Esophagus squamous epithelium (tissue), 5 donors: ENCODE data around the gene OSBPL9. TPM values are rescaled to one million over a fixed set of nuclear protein-coding genes. Genes with fewer than 3 reads are reported as not detected.

Experiments used
- DNase-seq: peaks from one replicate; lab custom pipeline; 2025; lab: John Stamatoyannopoulos, UW
- H3K27ac ChIP-seq, 4 donors: fragments of 200-600 bp; sonication (generic); one replicate each; pipeline ENCODE4 v1.5.1; 2016 to 2019; ENCODE audit warnings: mild to moderate bottlenecking in 1 of 4
- H3K27me3 ChIP-seq, 4 donors: fragments of 200-600 bp; sonication (generic); 1 replicate in 3 of 4; 2 replicates in 1 of 4; pipeline versions ENCODE4 v1.5.1 to v1.6.0; 2017 to 2021; ENCODE audit warnings: antibody characterized with exemption in 1 of 4
- H3K36me3 ChIP-seq, 3 donors: fragments of 200-600 bp; sonication (generic); one replicate each; pipeline ENCODE4 v1.5.1; 2016 to 2019
- H3K4me1 ChIP-seq, 3 donors: fragments of 200-600 bp; sonication (generic); one replicate each; pipeline ENCODE4 v1.5.1; 2017 to 2019
- H3K4me3 ChIP-seq, 4 donors: fragments of 200-600 bp; sonication (generic); 1 replicate in 3 of 4; 2 replicates in 1 of 4; pipeline ENCODE4 v1.5.1; 2016 to 2019; ENCODE audit warnings: mild to moderate bottlenecking in 2 of 4, moderate library complexity in 1 of 4
- H3K9me3 ChIP-seq, 3 donors: fragments of 200-600 bp; sonication (generic); one replicate each; pipeline ENCODE4 v1.5.1; 2016 to 2019
- CTCF ChIP-seq, 6 experiments: fragments of 450-650 bp in 4 of 6; fragments of 200-600 bp in 2 of 6; sonication (generic) in 2 of 6; IDR thresholded peaks; one replicate each; pipeline ENCODE4 v1.5.1; 2016 to 2019; ENCODE audit warnings: antibody characterized with exemption in 6 of 6, mild to moderate bottlenecking in 4 of 6, moderate library complexity in 4 of 6
- POLR2A ChIP-seq, 4 donors: fragments of 450-650 bp; IDR thresholded peaks; one replicate each; pipeline ENCODE4 v1.6.1; 2017; ENCODE audit warnings: antibody characterized with exemption in 4 of 4, mild to moderate bottlenecking in 4 of 4, moderate library complexity in 3 of 4
- WGBS, 2 donors: methylation state at CpG; one replicate each; pipeline ENCODE4 v1.1.5; 2018; 5-methylcytosine and 5-hydroxymethylcytosine counted together
- intact Hi-C: fragments of 100-400 bp; cut with DNase I; formaldehyde crosslinking; loops from one replicate; pipeline ENCODE4 v1.15.0; 2022
- total RNA-seq, 4 donors: library from RNA; depleted of rRNA; stranded (reverse); fragments of >200 nt; gene quantifications; one replicate each; pipeline ENCODE4 v1.1.0, GENCODE V29; 2016
- donor health status: DM: yes; HTN: yes; CAD: no.

The OSBPL9 gene
- total RNA-seq, 4 donors from 2014 or later, result 13.9 to 71.9 (median 37.4) TPM

GRCh38 chr1:51592711-51593110, 24.2 kb upstream of the OSBPL9 start:
- no peaks in the 10 kb centered on the region for H3K36me3 ChIP-seq
- no peak for DNase-seq
- H3K4me3 ChIP-seq, result no peak overlapping the region
- H3K27ac ChIP-seq, result no peak overlapping the region
- TF ChIP-seq POLR2A (IDR thresholded peaks at IDR 0.05), result no peak
- no peak for TF ChIP-seq CTCF (IDR thresholded peaks at IDR 0.05)
- no peaks in the 10 kb centered on the region for H3K9me3 ChIP-seq
- H3K27me3 ChIP-seq, result no peaks in the 10 kb centered on the region
- H3K4me1 ChIP-seq, result peaks cover 0 to 10% (median 2%) of the 10 kb centered on the region in 3 donors
- intact Hi-C loops, result no loop called here

DNA sequence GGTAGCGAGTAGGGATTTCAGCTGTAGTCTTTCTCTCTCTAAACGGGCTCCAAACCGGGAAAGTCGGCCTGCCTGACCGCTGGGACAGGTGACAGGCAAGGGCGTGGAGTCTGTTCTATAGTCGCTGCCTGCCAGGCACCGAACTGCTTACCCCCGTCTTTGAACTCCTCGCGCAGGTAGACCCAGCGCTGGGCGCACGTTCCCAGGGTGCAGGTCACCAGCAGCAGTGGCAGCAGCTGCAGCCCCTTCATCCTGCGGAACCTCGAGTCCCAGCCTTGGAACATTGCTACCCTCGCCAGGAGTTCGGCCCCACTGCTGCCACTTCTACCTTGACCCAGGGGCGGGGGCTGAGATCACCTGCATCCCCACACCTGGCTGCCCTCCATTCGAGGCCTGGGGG, 22.2 kb upstream of the OSBPL9 start:
- no peaks in the 10 kb centered on the region for H3K27me3 ChIP-seq
- TF ChIP-seq CTCF (IDR thresholded peaks at IDR 0.05) (no peak), POLR2A (IDR thresholded peaks at IDR 0.05) (no peak)
- no peak for DNase-seq
- H3K9me3 ChIP-seq, result no peaks in the 10 kb centered on the region
- no peak overlapping the region for H3K27ac ChIP-seq
- 85 to 86% methylated on average over 4 to 16 of the region's 20 CpGs for WGBS, 2 donors
- no peak overlapping the region for H3K4me3 ChIP-seq
- H3K36me3 ChIP-seq, result no peaks in the 10 kb centered on the region
- peaks cover 0 to 11% (median 2%) of the 10 kb centered on the region in 3 donors for H3K4me1 ChIP-seq
- intact Hi-C loops, result no loop called here

GRCh38 chr1:51600529-51600928, 16.4 kb upstream of the OSBPL9 start:
- DNase-seq, result no peak
- H3K4me1 ChIP-seq, result peaks cover 0 to 7% (median 3%) of the 10 kb centered on the region in 3 donors
- H3K4me3 ChIP-seq, result no peak overlapping the region
- no peaks in the 10 kb centered on the region for H3K36me3 ChIP-seq
- intact Hi-C loops, result no loop called here
- TF ChIP-seq POLR2A (IDR thresholded peaks at IDR 0.05) (no peak), CTCF (IDR thresholded peaks at IDR 0.05) (no peak)
- 48 to 59% methylated on average over 2 of the region's 2 CpGs for WGBS, 2 donors
- no peaks in the 10 kb centered on the region for H3K27me3 ChIP-seq
- H3K27ac ChIP-seq, result no peak overlapping the region
- no peaks in the 10 kb centered on the region for H3K9me3 ChIP-seq

GRCh38 chr1:51600965-51601364, 15.9 kb upstream of the OSBPL9 start:
- no peak overlapping the region for H3K4me3 ChIP-seq
- intact Hi-C loops, result no loop called here
- no peak for TF ChIP-seq CTCF (IDR thresholded peaks at IDR 0.05)
- no peak for TF ChIP-seq POLR2A (IDR thresholded peaks at IDR 0.05)
- no peaks in the 10 kb centered on the region for H3K27me3 ChIP-seq
- no peaks in the 10 kb centered on the region for H3K36me3 ChIP-seq
- DNase-seq, result no peak
- H3K27ac ChIP-seq, result no peak overlapping the region
- 35 to 75% methylated on average over 1 of the region's 1 CpG for WGBS, 2 donors
- no peaks in the 10 kb centered on the region for H3K9me3 ChIP-seq
- peaks cover 0 to 7% (median 3%) of the 10 kb centered on the region in 3 donors for H3K4me1 ChIP-seq

- intact Hi-C loops, result no loop called here
- WGBS, 2 donors, result 70 to 82% methylated on average over 5 of the region's 5 CpGs
- H3K36me3 ChIP-seq, result no peaks in the 10 kb centered on the region
- H3K4me3 ChIP-seq, result no peak overlapping the region
- H3K27me3 ChIP-seq, result no peaks in the 10 kb centered on the region
- no peak for DNase-seq
- TF ChIP-seq POLR2A (IDR thresholded peaks at IDR 0.05), result no peak
- no peak for TF ChIP-seq CTCF (IDR thresholded peaks at IDR 0.05)
- H3K4me1 ChIP-seq, result peaks cover 0 to 2% (median 0%) of the 10 kb centered on the region in 3 donors
- H3K27ac ChIP-seq, result no peak overlapping the region
- H3K9me3 ChIP-seq, result no peaks in the 10 kb centered on the region
These were observed 10.8 kb upstream of the OSBPL9 start for GRCh38 chr1:51605961-51606723.
